B cell (primary cell): ENCODE results near the gene IFT52. TPM values are rescaled to one million over a fixed set of nuclear protein-coding genes. Genes with fewer than 3 reads are reported as not detected.

ENCODE experiments used
- ATAC-seq: fragments of 200-7000 bp; cut with Tn5 transposase; one replicate; pipeline ENCODE4 v1.10.0; 2021; ENCODE audit warnings: low read depth, mild to moderate bottlenecking, moderate number of reproducible peaks, moderate library complexity
- CTCF ChIA-PET: fragments of 350-600 bp; sonication (Branson Sonifier 250); formaldehyde crosslinking; loops from one replicate; lab custom pipeline; 2021; ENCODE audit warnings: antibody characterized with exemption, inconsistent platforms; lab: Charles Lee
- POLR2A ChIA-PET: fragments of 350-600 bp; sonication (Branson Sonifier 250); formaldehyde crosslinking; loops from one replicate; lab custom pipeline; 2021; ENCODE audit warnings: antibody characterized with exemption; lab: Charles Lee
- DNase-seq: peaks from one replicate; pipeline ENCODE4 v3.0.0; 2013
- H2AFZ ChIP-seq: 2 replicates; pipeline ENCODE4 v1.6.1; 2012; ENCODE audit warnings: mild to moderate bottlenecking, low read depth, low read length; ENCODE audit not compliant: insufficient read depth, poor library complexity, severe bottlenecking
- H3K27ac ChIP-seq, 2 donors: 1 replicate in 1 of 2; 2 replicates in 1 of 2; pipeline ENCODE4 v1.5.1; 2012 to 2013; ENCODE audit warnings: low read length in 2 of 2, mild to moderate bottlenecking in 2 of 2, moderate library complexity in 1 of 2
- H3K27me3 ChIP-seq, 4 experiments: fragments of 200-600 bp in 1 of 4; sonication (generic) in 1 of 4; replicated peaks in 1 of 4; 1 replicate in 2 of 4; 2 replicates in 2 of 4; pipeline versions ENCODE4 v1.6.1 to v1.7.0; 2013 to 2016; ENCODE audit warnings: low read length in 3 of 4, mild to moderate bottlenecking in 2 of 4, mixed read lengths in 1 of 4, moderate library complexity in 1 of 4; ENCODE audit not compliant: insufficient read depth in 4 of 4, control insufficient read depth in 3 of 4; ENCODE audit errors: control extremely low read depth in 1 of 4
- H3K36me3 ChIP-seq, 2 experiments: replicated peaks in 1 of 2; 1 replicate in 1 of 2; 2 replicates in 1 of 2; pipeline versions ENCODE4 v1.6.1 to v1.7.1; 2013; ENCODE audit warnings: low read length in 1 of 2; ENCODE audit not compliant: insufficient read depth in 2 of 2, control insufficient read depth in 1 of 2; ENCODE audit errors: control extremely low read depth in 1 of 2, extremely low read depth in 1 of 2
- H3K4me1 ChIP-seq, 2 donors: fragments of 200-600 bp in 1 of 2; sonication (generic) in 1 of 2; 1 replicate in 1 of 2; 2 replicates in 1 of 2; pipeline versions ENCODE4 v1.5.1 to v1.6.1; 2013 to 2017; ENCODE audit warnings: low read length in 2 of 2; ENCODE audit not compliant: control insufficient read depth in 2 of 2, insufficient read depth in 2 of 2
- H3K4me2 ChIP-seq: replicated peaks from 2 replicates; pipeline ENCODE3; 2012; ENCODE audit warnings: mild to moderate bottlenecking, low read depth, low read length; ENCODE audit not compliant: poor library complexity, severe bottlenecking
- H3K4me3 ChIP-seq, 5 experiments: fragments of 200-600 bp in 1 of 5; sonication (generic) in 1 of 5; 1 replicate in 3 of 5; 2 replicates in 2 of 5; pipeline versions ENCODE4 v1.5.1 to v1.7.0; 2011 to 2016; ENCODE audit warnings: low read length in 4 of 5, mild to moderate bottlenecking in 4 of 5, low read depth in 2 of 5, control low read depth in 1 of 5, moderate library complexity in 1 of 5; ENCODE audit not compliant: insufficient read depth in 1 of 5; ENCODE audit errors: control extremely low read depth in 1 of 5, extremely low read depth in 1 of 5
- H3K79me2 ChIP-seq: fragments of 200-600 bp; sonication (generic); one replicate; pipeline ENCODE4 v1.6.0; 2016; ENCODE audit warnings: low read length; ENCODE audit not compliant: control insufficient read depth, insufficient read depth
- H3K9ac ChIP-seq: fragments of 200-600 bp; sonication (generic); 2 replicates; pipeline ENCODE4 v1.6.1; 2017; ENCODE audit warnings: mild to moderate bottlenecking, low read length, moderate library complexity
- H3K9me3 ChIP-seq, 3 donors: one replicate each; pipeline versions ENCODE4 v1.6.1 to v1.7.1; 2013; ENCODE audit warnings: low read length in 2 of 3; ENCODE audit not compliant: control insufficient read depth in 2 of 3, insufficient read depth in 1 of 3; ENCODE audit errors: control extremely low read depth in 1 of 3
- H4K20me1 ChIP-seq: 2 replicates; pipeline ENCODE4 v1.6.0; 2012; ENCODE audit warnings: mild to moderate bottlenecking, low read length; ENCODE audit not compliant: insufficient read depth, control insufficient read depth, poor library complexity, severe bottlenecking
- H3K27ac Mint-ChIP-seq: one replicate; pipeline ENCODE4 v1.8.0; 2021; ENCODE audit warnings: mixed read lengths
- H3K27me3 Mint-ChIP-seq: one replicate; pipeline ENCODE4 v1.8.0; 2021; ENCODE audit warnings: mixed read lengths
- H3K4me1 Mint-ChIP-seq: one replicate; pipeline ENCODE4 v1.8.0; 2021; ENCODE audit warnings: mixed read lengths
- H3K4me3 Mint-ChIP-seq: one replicate; pipeline ENCODE4 v1.8.0; 2021; ENCODE audit warnings: mixed read lengths
- H3K9me3 Mint-ChIP-seq: one replicate; pipeline ENCODE4 v1.8.0; 2022; ENCODE audit warnings: mixed read lengths; ENCODE audit not compliant: insufficient read depth
- CTCF ChIP-seq: fragments of 200-600 bp; IDR thresholded peaks from one replicate; pipeline ENCODE4 v1.8.0; 2022; ENCODE audit warnings: antibody characterized with exemption, mild to moderate bottlenecking
- EZH2 ChIP-seq: IDR thresholded peaks from 2 replicates; pipeline ENCODE4 v1.6.1; 2012; ENCODE audit warnings: borderline replicate concordance, low read depth, mild to moderate bottlenecking, moderate library complexity, low read length; ENCODE audit not compliant: insufficient read depth, poor library complexity, severe bottlenecking
- WGBS: methylation state at CpG from one replicate; pipeline ENCODE4 v1.1.5; 2013; ENCODE audit warnings: missing lambda C conversion rate; ENCODE audit not compliant: insufficient coverage; 5-methylcytosine and 5-hydroxymethylcytosine counted together
- intact Hi-C: fragments of 100-400 bp; cut with micrococcal nuclease; formaldehyde crosslinking; loops from one replicate; pipeline ENCODE4 v1.10.0; 2022
- polyA plus RNA-seq: library from polyadenylated mRNA; depleted of rRNA; stranded (reverse); fragments of >200 nt; gene quantifications from 2 replicates; pipeline ENCODE4 v1.2.3, GENCODE V29; 2012
- total RNA-seq, 2 donors: library from RNA; stranded (reverse); fragments of 120-200 nt in 1 of 2; gene quantifications; 1 replicate in 1 of 2; 2 replicates in 1 of 2; pipeline versions ENCODE4 v1.2.3 to v1.2.4, GENCODE V29; 2013 to 2022

Gene IFT52
- total and polyA plus RNA-seq, 2 donors (not counting 1 experiment from before 2014, with no cell fraction given): 16.7 to 18.4 TPM

GRCh38 chr20:43655937-43656336 lies 65.2 kb downstream of the IFT52 start:
- intact Hi-C loops: no loop called here
- Histone ChIP-seq H3K27ac (peak overlapping the region; percentile 5 to 100), H3K9me3 (no peaks in the 10 kb centered on the region), H3K79me2 (no peaks in the 10 kb centered on the region), H3K4me1 (peaks cover 5 to 10% of the 10 kb centered on the region in 2 donors), H4K20me1 (no peaks in the 10 kb centered on the region), H3K4me2 (peak overlapping the region; percentile 91), H3K4me3 (no peak overlapping the region), H3K27me3 (no peaks in the 10 kb centered on the region), H3K9ac (peak overlapping the region; percentile 98), H3K36me3 (no peaks in the 10 kb centered on the region), H2AFZ (peak overlapping the region; percentile 96)
- no peak for DNase-seq
- H3K27ac Mint-ChIP-seq: peak overlapping the region; percentile 97
- ChIA-PET CTCF (interaction anchor here (0.9 kb wide), 1 partner anchor 36 kb away, joined by 3 read pairs; no protein-coding TSS in a partner anchor), POLR2A (interaction anchor here (0.7 kb wide), 1 partner anchor 26 kb away, joined by 3 read pairs; no protein-coding TSS in a partner anchor)
- ATAC-seq: no peak
- TF ChIP-seq CTCF: no peak
- TF ChIP-seq EZH2: no peak
- H3K4me3 Mint-ChIP-seq: peak overlapping the region; percentile 78
- H3K27me3 Mint-ChIP-seq: no peaks in the 10 kb centered on the region
- no peaks in the 10 kb centered on the region for H3K9me3 Mint-ChIP-seq
- 96% methylated on average over 2 of the region's 3 CpGs for WGBS
- peaks cover 13% of the 10 kb centered on the region for H3K4me1 Mint-ChIP-seq

- Mint-ChIP-seq H3K4me3 (peak overlapping the region; percentile 96), H3K27ac (peak overlapping the region; percentile 97), H3K27me3 (no peaks in the 10 kb centered on the region), H3K4me1 (peaks cover 13% of the 10 kb centered on the region), H3K9me3 (no peaks in the 10 kb centered on the region)
- H3K4me2 ChIP-seq: peak overlapping the region; percentile 91
- POLR2A ChIA-PET: no interaction called here
- H3K9ac ChIP-seq: peak overlapping the region; percentile 98
- H3K27me3 ChIP-seq: no peaks in the 10 kb centered on the region
- peaks cover 5 to 11% of the 10 kb centered on the region in 2 donors for H3K4me1 ChIP-seq
- H3K27ac ChIP-seq: peak overlapping the region; percentile 97 to 100
- intact Hi-C loops: no loop called here
- no peak for DNase-seq
- H4K20me1 ChIP-seq: no peaks in the 10 kb centered on the region
- WGBS: 96% methylated on average over 5 of the region's 11 CpGs
- ATAC-seq: no peak
- CTCF ChIA-PET: interaction anchor here (1.2 kb wide), 1 partner anchor 34 kb away, joined by 6 read pairs; no protein-coding TSS in a partner anchor
- TF ChIP-seq EZH2 (no peak), CTCF (no peak)
- no peaks in the 10 kb centered on the region for H3K36me3 ChIP-seq
- no peaks in the 10 kb centered on the region for H3K9me3 ChIP-seq
- H2AFZ ChIP-seq: peak overlapping the region; percentile 96
- H3K4me3 ChIP-seq: peak overlapping the region; percentile 71 to 87 (median 74)
- H3K79me2 ChIP-seq: no peaks in the 10 kb centered on the region
Measured at GRCh38 chr20:43658069-43658722, 67.5 kb downstream of the IFT52 start.
